Peyer's patch (tissue), 4 donors: ENCODE measurements around the gene STYX.

Source experiments
- POLR2A ChIP-seq, 2 donors: fragments of 450-650 bp; IDR thresholded peaks; one replicate each; pipeline ENCODE4 v1.5.1; 2017; ENCODE audit warnings: antibody characterized with exemption in 2 of 2, mild to moderate bottlenecking in 2 of 2, moderate library complexity in 2 of 2
- TF ChIP-seq, protein P1 (sequence below), 6 experiments: fragments of 450-650 bp in 4 of 6; fragments of 200-600 bp in 2 of 6; sonication (generic) in 1 of 6; IDR thresholded peaks; one replicate each; pipeline ENCODE4 v1.5.1; 2017 to 2019; ENCODE audit warnings: antibody characterized with exemption in 6 of 6, mild to moderate bottlenecking in 3 of 6, moderate library complexity in 1 of 6

DNA sequence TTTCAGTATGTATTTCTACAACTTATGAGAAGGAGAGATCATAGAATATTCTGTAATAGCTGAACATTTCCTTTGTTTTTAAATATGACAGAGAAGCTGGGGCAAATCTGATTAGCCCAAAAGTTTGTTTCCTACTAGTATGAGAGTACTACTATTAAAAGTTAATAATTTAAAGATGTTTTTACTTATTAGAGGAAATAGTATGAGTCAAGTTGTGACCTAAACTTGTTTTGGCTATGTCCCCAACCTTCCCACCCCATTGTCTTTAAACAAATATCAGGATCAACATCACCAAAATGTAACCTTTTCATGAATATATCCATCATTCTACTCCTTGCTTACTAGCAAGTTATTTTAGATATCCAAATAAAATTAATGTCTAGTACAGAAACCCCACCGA is 50.9 kb downstream of the STYX start:
- no peak for TF ChIP-seq POLR2A (IDR thresholded peaks at IDR 0.05)
- TF ChIP-seq, protein P1, sequence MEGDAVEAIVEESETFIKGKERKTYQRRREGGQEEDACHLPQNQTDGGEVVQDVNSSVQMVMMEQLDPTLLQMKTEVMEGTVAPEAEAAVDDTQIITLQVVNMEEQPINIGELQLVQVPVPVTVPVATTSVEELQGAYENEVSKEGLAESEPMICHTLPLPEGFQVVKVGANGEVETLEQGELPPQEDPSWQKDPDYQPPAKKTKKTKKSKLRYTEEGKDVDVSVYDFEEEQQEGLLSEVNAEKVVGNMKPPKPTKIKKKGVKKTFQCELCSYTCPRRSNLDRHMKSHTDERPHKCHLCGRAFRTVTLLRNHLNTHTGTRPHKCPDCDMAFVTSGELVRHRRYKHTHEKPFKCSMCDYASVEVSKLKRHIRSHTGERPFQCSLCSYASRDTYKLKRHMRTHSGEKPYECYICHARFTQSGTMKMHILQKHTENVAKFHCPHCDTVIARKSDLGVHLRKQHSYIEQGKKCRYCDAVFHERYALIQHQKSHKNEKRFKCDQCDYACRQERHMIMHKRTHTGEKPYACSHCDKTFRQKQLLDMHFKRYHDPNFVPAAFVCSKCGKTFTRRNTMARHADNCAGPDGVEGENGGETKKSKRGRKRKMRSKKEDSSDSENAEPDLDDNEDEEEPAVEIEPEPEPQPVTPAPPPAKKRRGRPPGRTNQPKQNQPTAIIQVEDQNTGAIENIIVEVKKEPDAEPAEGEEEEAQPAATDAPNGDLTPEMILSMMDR (IDR thresholded peaks at IDR 0.05): no peak
